G401 (cell line): ENCODE measurements around the gene PLXNA4. TPM values are rescaled to one million over a fixed set of nuclear protein-coding genes. Genes with fewer than 3 reads are reported as not detected.

Experiments used
- DNase-seq: peaks from one replicate; pipeline ENCODE4 v3.0.0-alpha.2; 2015; ENCODE audit warnings: low spot score
- in situ Hi-C: cut with HindIII; loops from 2 replicates; pipeline ENCODE4 v1.10.0; 2016; ENCODE audit warnings: low sequenced_read_pairs, mixed read lengths
- total RNA-seq: library from RNA; depleted of rRNA; stranded (reverse); fragments of >200 nt; shearing (Covaris generic); gene quantifications from 2 replicates; pipeline ENCODE4 v1.2.3, GENCODE V29; 2014

The PLXNA4 gene
- total RNA-seq, 1 experiment from 2014 or later, result under 0.01 TPM

DNA sequence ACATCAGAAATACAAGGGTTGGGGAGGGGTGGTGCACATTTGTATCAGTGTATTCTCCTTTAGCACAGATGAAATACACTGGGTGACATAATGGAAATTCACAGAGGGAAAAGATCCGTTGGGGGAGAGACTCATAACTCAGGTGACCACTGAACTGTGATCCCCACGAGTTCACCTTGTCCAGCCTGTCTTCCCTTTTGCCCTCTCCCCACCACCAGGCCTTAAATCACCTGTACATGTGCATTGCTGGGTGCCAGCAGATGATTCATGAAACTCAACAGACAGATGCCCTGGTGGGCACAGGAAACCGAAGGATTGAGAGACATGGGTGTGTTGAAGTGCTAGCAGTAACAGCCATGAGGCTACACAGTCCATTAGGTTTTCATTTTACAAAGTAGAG, 253.3 kb downstream of the PLXNA4 start:
- no peak for DNase-seq
- in situ Hi-C loops, result no loop called here

DNA sequence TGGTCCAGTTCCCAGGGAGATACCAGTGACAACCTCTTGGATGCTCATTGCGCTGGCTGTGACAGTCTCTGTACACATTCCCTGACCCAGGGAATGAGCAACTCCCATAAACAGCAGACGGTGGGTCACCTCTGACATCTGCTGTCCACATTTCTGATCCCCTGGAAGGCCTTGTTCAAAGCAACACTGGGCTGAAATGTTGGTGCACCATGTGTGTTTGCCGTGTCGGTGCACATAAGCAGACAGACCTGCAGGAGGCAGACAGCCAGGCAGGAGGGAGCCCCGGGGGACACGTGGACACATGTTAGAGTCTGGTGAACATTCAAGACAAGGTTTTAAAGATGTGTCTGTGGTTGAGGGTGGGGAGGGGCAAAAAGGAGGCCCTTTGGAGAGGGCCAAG, 254.9 kb downstream of the PLXNA4 start:
- in situ Hi-C loops, result no loop called here
- DNase-seq, result no peak

DNA sequence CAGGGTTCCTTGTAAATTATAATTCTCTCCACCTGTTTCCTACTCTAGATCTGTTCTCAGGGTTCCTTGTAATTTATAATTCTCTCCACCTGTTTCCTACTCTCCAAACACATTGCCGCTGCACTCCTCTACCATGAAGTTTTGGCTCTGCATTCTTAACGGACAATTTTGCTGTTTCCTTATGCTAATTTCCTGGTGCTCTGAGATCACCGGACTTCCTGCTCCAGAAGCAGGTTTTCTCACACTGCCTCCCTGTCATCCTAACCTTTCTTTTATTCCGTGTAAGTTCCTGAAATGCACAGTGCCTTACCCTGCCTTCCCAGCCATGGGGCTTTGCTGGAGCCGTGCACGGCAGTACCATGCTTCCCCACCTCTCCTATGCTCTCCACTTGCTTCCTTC, 256.8 kb downstream of the PLXNA4 start:
- DNase-seq, result no peak

DNA sequence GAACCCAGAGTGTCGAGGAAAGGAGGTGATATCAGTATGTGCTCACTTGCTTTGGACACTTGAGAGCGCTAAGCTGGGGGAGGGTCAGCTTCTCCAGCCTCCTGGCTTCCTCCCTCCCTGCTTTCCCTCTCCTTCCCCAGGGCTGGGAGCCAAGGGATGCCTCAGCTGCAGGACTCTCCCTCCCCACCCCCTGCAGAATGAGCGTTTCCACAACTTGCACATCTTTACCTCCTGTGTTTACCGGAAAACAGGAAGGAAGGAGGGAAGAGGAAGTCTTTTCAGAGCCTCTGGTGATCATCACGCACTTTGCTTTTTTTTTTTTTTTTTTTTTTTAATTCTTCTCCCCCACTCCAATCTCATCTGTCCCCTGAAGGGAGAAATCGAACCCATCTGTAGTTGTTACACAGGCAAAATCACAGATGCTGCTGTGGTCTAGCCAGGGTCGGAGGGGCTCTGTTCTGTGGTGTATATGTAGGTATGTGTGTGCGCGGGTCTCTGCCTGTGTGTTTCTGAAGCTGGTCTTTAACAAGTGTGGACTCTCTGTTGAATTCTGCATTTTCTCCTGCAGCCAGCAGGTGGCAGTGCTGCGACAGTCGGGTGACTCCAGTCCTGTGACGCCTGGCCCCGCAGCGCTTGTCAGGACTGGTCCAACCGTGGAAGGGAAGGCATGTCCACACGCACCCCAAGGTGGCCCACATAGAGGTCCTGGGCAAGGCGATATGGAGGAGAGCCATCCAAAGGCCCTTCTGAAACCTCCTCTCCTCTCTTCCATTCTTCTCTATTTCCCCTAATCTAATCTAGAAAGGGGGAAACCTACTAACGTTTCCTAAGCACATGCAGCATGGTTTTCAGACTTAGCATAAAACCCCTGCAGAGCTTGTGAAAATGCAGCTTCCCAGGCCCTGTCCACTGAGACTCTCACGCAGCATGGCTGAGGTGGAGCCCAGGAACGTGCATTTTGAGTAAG, 257.6 kb downstream of the PLXNA4 start:
- peak; percentile 88 for DNase-seq
- in situ Hi-C loops, result no loop called here

More for the DNA sequence above, 256.8 kb downstream of the PLXNA4 start:
- in situ Hi-C loops, result no loop called here

DNA sequence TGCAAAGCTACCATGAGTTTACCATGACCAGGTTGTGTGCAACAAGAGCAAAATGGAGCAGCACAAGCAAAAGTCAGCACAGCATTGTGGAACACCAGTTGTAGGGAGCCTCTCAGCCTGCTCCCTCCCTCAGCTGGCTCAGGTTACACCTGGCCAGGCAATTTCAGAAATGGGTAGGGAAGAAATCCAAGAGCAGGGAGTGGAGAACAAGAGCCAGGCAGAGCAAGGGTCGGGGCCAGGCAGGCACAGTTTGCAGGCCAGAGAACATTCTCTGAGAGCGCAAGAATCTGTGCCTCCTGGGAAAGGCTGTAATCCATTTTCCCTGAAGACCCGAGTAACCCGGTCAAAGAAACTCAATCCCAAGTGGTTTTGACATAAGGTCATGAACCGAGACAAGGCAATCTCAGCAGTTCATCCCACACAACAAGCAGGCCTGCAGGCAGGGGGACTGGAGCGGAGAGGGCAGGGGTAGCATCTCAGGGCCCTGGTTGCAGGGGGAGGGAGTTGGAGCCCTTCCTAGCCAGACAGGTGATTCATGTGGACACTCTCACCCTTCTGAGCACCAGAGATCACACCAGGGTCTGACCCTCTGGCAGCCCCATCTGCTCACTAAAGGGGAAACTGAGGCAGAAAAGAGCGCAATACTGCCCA, 258.4 kb downstream of the PLXNA4 start:
- in situ Hi-C loops, result no loop called here
- DNase-seq, result no peak

DNA sequence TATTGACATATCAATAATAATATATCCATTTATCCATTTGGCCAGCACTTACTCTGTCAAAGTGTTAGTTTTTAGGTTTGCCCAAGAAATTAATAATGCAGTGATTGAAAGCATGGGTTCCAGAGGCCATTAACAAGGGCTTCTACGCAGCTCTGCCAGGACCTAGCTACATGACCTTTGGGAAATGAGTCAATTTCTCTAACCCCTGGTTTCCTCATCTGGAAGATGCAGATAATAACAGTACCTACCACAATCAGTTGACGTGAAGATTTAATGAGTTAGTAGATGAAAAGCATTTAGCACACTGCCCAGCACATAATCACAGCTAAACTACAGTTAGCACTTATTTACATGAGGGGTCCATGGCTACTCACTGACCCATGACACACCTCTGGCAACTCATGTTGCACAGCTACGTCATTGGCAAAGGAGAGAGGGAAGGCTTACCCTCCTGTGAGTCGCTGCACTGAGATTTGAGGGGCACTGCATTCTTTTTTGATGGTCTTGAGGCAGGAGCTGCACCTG, 263.7 kb downstream of the PLXNA4 start:
- no peak for DNase-seq

DNA sequence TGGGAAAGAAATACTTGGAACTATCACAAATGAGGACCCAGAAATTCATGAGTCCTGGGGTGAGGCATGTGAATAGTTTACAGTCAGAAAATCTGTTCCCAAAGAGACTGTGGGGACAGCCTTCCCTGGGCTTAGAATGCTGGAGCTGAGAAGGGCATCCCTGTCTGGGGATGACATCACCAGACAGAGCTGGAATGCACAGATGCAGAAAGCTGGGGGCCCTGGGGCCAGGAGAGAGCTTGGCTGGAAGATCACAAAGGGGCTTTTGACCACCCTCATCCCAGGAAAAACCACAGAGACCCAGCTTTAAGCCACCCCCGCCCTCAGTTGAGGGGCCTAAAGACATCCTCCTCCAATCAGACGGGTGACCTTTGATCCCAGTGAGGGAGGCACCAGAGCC, 264.5 kb downstream of the PLXNA4 start:
- in situ Hi-C loops, result no loop called here
- DNase-seq, result no peak

More for the DNA sequence above, 263.7 kb downstream of the PLXNA4 start:
- in situ Hi-C loops, result no loop called here

DNA sequence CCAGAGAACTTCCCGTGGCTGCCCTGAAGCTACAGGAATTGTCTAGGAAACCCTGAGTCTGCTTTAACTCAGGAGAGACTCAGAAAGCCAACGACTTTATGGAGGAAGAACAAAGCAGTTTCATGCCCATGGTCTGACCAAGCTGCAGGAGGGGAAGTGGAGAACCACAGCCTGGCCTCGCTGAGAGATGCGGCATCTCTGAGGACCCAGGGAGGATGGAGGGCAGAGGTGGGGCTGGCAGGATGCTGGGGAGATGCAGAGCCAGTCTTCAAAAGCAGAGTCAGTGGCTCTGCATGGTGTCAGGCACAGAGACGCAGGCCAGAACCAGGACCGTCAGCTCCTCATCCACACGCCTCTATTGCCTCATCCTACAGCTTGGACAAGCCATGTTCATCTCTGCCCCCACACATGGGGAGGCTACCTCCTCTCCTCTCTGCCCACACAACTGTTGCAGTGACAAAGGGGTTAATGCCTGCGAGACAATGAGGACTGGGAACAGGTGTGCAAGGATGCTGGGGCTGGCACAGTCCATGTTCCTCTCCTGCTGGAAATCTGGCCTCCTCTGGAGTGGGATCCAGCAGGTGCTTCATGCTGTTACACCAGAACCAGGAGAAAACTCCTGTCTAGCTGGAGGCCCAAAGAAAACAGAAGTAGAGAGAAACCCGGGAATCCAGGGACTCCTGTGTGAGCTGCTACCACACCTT, 267.0 kb downstream of the PLXNA4 start:
- in situ Hi-C loops, result no loop called here
- DNase-seq, result no peak

DNA sequence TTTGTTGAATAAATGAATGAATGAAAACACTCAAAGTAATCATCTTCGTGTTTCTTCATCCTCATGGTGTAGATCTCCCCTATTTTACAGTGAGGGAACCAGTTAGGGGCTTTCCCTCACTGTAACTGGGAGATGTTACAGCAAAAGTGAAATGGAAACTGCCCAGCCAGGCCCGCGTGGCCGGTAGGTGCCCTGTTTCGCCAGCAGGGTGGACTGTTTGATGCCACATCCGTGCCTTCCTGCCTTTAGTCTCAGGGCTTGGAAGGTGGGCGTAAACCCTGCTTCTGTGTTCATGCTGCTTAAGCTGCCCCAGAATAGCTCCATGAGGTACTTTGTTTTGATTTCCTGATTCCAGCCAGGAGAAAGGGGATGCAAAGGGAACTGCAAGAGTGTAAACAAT, 268.8 kb downstream of the PLXNA4 start:
- in situ Hi-C loops, result no loop called here
- DNase-seq, result no peak

DNA sequence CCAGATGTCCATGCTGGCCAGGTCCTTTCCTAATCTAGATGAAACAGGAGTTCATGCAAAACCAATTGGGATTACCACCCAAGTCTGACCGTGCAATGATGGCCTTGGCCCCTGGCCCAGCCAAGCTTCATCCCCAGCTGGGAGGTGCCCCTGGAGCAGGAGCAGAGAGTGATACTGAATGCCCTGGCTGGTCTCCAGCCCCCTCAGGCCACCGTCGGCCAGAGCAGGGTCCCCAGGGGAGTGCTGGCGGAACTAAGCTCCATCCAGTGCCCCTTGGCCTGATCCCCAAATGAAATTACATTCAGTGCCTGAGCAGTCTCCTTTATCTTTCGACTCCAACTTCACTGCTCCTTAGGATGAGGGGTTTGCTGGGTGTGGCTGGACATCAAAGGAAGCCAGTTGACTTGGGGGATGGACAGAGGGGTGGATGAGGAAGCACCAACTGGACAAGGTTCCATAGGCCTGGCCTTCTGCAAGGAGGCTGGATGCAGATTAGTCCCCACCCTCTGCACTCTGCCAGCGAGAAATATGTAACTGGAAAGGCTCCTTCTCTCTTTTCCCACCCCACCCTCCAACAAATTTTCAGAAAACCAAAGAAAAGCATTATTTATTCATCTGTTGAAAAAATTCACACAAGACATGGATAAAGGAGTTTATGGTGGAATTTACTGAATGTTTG, 275.5 kb downstream of the PLXNA4 start:
- in situ Hi-C loops, result no loop called here

DNA sequence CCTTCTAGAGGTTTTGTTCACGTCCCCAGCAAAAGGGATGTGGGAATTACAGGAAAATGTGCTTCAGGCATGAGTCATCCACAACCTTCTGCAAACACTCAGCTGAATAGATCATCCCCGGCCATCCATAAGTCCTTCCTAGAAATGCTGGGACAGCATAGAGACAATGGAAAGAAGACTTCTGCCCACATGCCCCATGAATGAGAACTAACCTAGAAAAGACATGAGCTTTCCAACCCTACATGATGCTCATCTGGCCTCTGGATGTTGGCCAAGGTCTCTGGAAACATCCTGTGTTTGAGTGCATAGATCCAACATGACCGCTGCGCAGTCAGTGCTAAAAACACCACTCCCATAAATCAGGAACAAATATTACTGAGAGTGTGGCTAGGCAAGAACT, 277.5 kb downstream of the PLXNA4 start:
- DNase-seq, result no peak
- in situ Hi-C loops, result no loop called here

More for the DNA sequence above, 275.5 kb downstream of the PLXNA4 start:
- DNase-seq, result no peak

DNA sequence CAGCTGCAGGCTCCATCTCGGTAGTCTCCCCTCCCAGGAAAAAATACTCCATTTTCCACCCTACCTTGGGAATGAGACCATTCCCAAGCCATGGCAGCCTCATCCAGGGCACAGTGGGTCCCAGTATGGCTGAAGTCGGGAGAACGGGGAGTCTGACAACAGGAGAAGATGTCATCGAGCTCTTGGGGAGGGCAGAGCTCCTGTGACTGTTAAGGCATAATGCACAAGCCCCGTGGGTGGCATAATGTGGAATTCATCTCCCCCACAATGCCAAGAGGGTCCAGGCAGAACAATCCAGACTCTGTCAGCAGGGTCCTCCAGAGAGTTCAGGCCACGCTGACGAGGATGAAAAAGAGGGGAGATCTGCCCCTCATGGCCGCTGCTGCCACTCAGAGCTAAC, 279.4 kb downstream of the PLXNA4 start:
- in situ Hi-C loops, result no loop called here
- no peak for DNase-seq

DNA sequence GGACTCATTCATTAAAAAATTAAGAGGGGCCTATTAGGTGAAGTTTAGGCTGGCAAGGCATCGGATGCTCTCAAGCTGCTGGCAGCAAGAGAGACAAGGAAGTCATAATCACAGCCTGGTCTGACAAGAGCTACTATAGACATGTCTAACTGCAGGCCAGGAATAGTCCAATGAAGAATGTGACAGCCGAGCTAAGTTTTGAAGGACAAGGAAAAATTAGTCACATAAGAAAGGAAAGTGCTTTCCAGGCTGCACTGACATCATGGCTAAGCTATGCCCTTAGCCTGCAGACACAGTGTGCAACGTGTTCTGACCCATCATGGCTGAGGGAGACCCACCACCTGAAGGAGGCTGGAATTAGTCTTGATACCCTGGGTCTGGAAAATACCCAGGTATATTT, 281.1 kb downstream of the PLXNA4 start:
- no peak for DNase-seq
- in situ Hi-C loops, result no loop called here

DNA sequence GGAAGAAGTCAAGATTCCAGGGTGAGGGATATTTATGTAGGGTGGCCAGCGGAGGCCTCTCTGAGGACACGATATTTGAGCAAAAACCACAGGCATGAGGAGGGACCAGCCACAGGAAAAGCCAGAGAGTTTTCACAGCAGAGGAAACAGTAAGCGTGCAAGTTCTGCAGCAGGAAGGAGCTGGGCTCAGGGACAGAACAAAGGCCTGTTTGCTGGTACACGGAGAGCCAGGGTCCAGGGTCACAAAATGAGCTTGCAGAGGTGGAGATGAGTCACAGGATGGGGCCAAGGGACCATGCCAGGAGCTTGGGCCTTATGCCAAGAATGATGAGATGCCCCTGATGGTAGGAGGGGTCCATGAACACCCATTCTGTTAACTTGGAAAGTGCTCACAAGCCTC, 283.5 kb downstream of the PLXNA4 start:
- in situ Hi-C loops, result no loop called here
- no peak for DNase-seq

DNA sequence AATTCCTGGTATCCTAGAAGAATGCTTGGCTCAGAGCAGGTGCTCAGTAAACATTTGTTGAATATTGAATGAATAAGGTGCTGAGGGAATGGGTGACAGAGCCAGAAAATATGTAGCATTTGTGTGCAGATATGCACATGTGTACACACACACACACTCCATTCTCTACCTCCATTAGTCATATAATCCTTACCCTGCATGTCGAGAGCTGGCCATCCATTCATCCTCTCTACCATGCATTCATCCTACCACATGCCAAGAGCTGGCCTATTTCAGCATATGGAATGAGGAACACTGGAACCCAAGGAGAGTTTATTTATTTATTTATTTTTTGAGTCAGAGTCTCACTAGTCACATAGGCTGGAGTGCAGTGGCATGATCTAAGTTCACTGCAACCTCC, 284.8 kb downstream of the PLXNA4 start:
- in situ Hi-C loops, result no loop called here
- DNase-seq, result no peak

DNA sequence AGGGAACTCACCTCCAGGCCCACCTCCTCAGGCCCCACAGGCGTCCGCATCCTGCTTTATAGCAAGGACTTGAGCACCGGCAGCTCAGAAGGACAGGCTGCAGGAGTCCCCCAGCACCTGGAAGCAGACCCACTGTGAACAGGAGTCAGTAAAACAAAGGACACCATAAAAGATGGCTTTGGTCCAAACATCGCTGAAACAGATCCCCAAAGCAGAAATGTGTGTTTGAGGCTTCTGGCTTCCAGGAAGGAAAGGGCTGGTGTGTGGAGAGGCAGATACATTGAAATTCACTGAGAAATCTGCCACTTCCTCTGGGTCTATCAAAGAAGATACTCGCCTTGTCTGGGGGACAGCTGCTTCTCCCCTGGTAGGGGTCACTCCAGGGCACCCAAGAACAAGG, 286.2 kb downstream of the PLXNA4 start:
- no peak for DNase-seq
- in situ Hi-C loops, result no loop called here

DNA sequence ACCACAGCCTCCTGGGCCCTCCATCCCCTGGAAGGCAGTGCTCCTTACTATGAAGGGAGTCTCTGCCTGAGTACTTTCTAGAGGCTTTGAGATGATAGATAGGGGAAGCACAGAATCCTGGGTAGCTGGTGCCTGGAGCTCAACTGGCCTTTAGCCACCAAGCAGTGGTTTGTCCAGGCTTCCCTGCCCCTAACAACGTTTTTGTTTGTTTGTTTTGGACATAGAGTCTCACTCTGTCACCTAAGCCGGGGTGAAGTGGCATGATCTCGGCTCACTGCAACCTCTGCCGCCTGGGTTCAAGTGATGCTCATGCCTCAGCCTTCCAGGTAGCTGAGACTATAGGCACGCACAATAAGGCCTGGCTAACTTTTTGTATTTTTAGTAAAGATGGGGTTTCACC, 289.4 kb downstream of the PLXNA4 start:
- in situ Hi-C loops, result no loop called here
- DNase-seq, result no peak

DNA sequence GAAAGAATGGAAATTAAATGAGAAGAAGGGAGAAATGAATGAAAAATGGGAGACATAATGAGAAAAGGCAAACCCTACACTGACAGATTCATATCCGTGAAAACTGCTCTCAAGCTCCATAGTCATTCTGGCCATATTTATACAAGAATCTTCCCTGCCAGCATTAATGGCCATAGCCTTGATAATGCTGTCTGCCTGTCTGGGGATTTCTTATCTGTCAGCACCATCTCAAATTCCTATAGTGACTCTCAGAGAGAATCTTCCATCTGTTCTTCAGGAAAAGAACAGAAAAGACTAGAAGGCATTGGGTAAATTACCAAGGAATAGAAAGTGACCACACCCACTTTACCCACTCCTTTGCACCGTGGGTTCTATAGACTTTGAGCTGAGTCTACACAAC, 295.9 kb downstream of the PLXNA4 start:
- no peak for DNase-seq
- in situ Hi-C loops, result no loop called here

DNA sequence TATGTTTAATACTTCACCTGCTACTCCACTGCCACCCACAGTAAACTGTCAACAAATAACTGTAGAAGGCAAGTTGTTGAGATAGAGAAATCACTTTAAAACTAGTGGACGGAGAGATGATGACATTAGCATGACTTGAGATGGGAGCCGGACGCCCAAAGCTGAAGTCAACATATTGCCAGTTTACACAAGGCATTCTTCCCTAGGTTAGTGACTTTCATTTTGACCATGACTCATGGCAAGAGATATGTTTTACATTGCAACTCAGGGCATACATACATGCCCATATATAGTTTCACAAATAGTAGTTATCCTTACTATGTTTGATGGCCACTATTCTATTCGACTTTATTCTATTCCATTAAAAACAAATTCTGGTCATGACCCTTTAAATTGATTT, 296.6 kb downstream of the PLXNA4 start:
- no peak for DNase-seq
- in situ Hi-C loops, result no loop called here
